ENCODE data around the gene NR4A3.

Gene NR4A3

DNA sequence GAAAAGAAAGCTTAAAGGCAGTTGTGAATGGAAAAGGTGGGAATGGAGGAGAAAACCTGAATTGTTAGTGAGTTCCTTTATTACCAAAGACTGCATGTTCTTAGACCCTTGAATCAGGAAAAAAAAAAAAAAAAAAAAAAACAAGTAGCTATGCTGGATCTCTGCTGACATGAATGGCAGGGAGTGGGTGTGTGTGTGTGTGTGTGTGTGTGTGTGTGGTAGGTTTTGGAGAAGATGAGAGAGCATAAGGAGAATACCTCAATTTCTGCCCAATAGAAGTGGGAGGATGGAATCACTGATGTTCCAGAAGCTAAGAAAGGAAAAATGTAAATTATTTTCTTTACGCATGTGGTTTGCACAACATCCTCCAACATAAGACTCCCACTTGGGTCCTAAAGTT is 25.5 kb upstream of the NR4A3 start:
- no peak for DNase-seq
- TF ChIP-seq, protein P1, sequence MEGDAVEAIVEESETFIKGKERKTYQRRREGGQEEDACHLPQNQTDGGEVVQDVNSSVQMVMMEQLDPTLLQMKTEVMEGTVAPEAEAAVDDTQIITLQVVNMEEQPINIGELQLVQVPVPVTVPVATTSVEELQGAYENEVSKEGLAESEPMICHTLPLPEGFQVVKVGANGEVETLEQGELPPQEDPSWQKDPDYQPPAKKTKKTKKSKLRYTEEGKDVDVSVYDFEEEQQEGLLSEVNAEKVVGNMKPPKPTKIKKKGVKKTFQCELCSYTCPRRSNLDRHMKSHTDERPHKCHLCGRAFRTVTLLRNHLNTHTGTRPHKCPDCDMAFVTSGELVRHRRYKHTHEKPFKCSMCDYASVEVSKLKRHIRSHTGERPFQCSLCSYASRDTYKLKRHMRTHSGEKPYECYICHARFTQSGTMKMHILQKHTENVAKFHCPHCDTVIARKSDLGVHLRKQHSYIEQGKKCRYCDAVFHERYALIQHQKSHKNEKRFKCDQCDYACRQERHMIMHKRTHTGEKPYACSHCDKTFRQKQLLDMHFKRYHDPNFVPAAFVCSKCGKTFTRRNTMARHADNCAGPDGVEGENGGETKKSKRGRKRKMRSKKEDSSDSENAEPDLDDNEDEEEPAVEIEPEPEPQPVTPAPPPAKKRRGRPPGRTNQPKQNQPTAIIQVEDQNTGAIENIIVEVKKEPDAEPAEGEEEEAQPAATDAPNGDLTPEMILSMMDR (IDR thresholded peaks at IDR 0.05; ENCODE audit: low read depth, low read length, missing control alignments), result no peak
- Histone ChIP-seq H3K27ac (no peak overlapping the region), H3K4me3 (ENCODE audit: low read depth, low read length) (no peak overlapping the region), H3K36me3 (replicated peaks) (no peaks in the 10 kb centered on the region), H3K27me3 (replicated peaks) (no peaks in the 10 kb centered on the region)
- in situ Hi-C loops (cut with HindIII; ENCODE audit: low pct_ligation_motif_present, low sequenced_read_pairs), result no loop called here

DNA sequence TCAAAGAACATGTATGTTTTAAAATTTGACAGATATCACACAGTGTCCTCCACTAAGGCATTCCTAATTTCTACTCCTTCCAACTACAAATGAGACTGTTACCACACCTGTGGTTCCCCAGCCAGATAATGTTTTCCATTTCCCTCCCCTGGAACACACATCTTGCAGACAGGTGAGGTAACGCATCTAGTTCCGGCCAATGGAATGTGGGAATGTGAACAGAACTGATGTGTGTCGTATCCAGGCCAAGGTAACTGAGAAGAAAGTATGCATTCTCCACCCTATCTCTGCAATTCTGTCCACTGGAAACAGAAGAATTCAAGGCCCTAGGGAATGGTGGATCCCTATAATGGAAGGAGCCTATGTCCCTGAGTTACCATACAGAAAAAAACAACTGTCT is 19.9 kb upstream of the NR4A3 start:
- Histone ChIP-seq H3K36me3 (replicated peaks) (no peaks in the 10 kb centered on the region), H3K4me3 (ENCODE audit: low read depth, low read length) (no peak overlapping the region), H3K27me3 (replicated peaks) (no peaks in the 10 kb centered on the region), H3K27ac (no peak overlapping the region)
- in situ Hi-C loops (cut with HindIII; ENCODE audit: low pct_ligation_motif_present, low sequenced_read_pairs), result no loop called here
- no peak for DNase-seq
- TF ChIP-seq, protein P1 (IDR thresholded peaks at IDR 0.05; ENCODE audit: low read depth, low read length, missing control alignments), result no peak

DNA sequence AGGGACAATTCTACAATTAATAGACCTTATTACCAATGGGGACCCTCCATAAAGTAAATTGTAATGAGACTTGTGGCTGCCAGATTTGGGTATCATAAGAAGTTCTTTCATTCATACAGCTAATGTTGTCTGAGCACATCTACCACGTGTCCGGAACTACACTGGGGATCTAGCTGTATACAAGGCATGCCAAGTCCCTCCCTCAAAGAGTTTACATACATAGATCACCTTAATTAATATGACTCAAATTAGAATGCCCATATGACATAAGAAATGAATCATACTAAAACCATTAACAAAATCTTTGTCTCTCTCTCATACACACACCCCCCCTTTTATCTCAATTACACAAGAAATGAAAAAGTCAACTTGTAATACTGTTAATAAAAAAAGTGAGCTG is 18.0 kb upstream of the NR4A3 start:
- no peak for DNase-seq
- in situ Hi-C loops (cut with HindIII; ENCODE audit: low pct_ligation_motif_present, low sequenced_read_pairs), result no loop called here
- Histone ChIP-seq H3K27me3 (replicated peaks) (no peaks in the 10 kb centered on the region), H3K27ac (no peak overlapping the region), H3K36me3 (replicated peaks) (no peaks in the 10 kb centered on the region), H3K4me3 (ENCODE audit: low read depth, low read length) (no peak overlapping the region)
- TF ChIP-seq, protein P1 (IDR thresholded peaks at IDR 0.05; ENCODE audit: low read depth, low read length, missing control alignments), result no peak

DNA sequence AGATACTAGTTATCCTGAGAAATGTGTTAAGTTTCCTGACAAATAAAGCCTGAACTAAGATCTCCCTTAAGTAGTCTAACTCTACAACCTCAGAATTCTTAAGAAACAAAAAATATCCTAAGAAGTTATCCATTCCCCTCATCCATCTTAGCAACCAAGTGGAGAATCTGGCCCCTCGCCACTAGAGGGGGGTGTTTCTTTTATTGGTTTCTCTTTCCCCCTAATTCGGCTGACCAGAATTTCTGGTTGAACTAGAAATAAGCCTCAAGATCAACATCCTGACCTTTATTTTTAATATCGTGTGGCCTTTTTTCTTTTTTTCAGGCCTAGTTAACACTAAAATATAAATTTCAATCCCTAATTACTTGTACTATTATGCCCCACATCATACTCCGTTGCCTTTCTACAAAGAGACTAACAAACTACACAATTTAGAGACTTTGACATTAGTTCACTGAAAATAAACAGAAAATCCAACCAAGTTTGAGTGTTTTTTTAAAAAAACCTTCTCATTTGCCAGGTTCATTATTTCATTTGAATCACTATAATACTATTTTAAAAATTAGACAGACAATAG is 14.3 kb upstream of the NR4A3 start:
- in situ Hi-C loops (cut with HindIII; ENCODE audit: low pct_ligation_motif_present, low sequenced_read_pairs), result no loop called here
- no peaks in the 10 kb centered on the region for H3K27me3 ChIP-seq (replicated peaks)
- peak; percentile 61 for DNase-seq
- H3K4me3 ChIP-seq (ENCODE audit: low read depth, low read length), result no peak overlapping the region
- no peaks in the 10 kb centered on the region for H3K36me3 ChIP-seq (replicated peaks)
- no peak overlapping the region for H3K27ac ChIP-seq
- TF ChIP-seq, protein P1 (IDR thresholded peaks at IDR 0.05; ENCODE audit: low read depth, low read length, missing control alignments), result peak; percentile 89

DNA sequence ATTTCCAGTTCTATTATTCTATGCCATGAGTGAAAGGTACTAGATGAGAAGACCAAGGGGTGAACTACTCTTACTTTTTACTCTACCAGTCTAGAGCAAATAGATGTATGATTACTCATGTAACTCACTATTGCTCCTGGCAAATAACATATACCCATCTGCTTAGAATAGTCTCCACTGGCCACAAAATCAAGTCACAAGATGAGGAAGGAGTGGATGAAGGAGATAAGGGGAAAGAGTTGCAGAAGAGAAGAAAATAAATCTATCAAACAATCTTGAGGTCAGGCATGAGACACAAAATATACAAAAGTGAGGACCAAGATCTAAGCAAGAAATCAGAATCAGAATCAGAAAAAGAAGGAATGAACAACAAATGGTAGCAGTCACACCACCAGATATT is 13.7 kb upstream of the NR4A3 start:
- Histone ChIP-seq H3K4me3 (ENCODE audit: low read depth, low read length) (no peak overlapping the region), H3K27ac (no peak overlapping the region), H3K27me3 (replicated peaks) (no peaks in the 10 kb centered on the region), H3K36me3 (replicated peaks) (no peaks in the 10 kb centered on the region)
- in situ Hi-C loops (cut with HindIII; ENCODE audit: low pct_ligation_motif_present, low sequenced_read_pairs), result no loop called here
- DNase-seq, result no peak
- TF ChIP-seq, protein P1 (IDR thresholded peaks at IDR 0.05; ENCODE audit: low read depth, low read length, missing control alignments), result no peak

DNA sequence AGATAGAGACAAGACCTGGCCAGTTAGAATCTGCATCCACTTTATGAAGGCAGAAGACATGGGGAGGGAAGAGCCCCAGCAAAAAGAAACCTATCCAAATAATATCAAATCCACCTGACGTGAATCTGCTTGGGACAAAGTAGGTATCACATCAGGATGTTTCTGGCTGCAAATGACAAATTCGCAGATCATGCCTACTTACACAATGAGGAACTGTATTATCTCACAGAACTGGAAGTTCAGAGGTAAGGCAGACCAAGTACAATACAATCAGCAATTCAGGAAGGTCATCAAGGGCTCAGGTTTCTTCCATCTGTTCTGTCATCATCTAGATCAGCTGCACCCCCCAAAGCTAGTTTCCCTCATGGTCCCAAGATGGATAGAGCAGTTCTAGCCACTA is 13.2 kb upstream of the NR4A3 start:
- Histone ChIP-seq H3K27me3 (replicated peaks) (no peaks in the 10 kb centered on the region), H3K27ac (no peak overlapping the region), H3K4me3 (ENCODE audit: low read depth, low read length) (no peak overlapping the region), H3K36me3 (replicated peaks) (no peaks in the 10 kb centered on the region)
- DNase-seq, result no peak
- TF ChIP-seq, protein P1 (IDR thresholded peaks at IDR 0.05; ENCODE audit: low read depth, low read length, missing control alignments), result no peak
- in situ Hi-C loops (cut with HindIII; ENCODE audit: low pct_ligation_motif_present, low sequenced_read_pairs), result no loop called here
